Psoas muscle (tissue), 8 donors: ENCODE measurements around the gene P3R3URF. TPM values are rescaled to one million over a fixed set of nuclear protein-coding genes. Genes with fewer than 3 reads are reported as not detected.

Experiments
- ATAC-seq, 4 donors: fragments of 200-7000 bp; cut with Tn5 transposase; one replicate each; pipeline ENCODE4 v1.9.1; 2020; ENCODE audit warnings: moderate library complexity in 3 of 4, mild to moderate bottlenecking in 2 of 4
- DNase-seq, 2 donors: peaks; one replicate each; pipeline ENCODE4 v3.0.0-alpha.2; 2020
- H3K27ac ChIP-seq: fragments of 200-600 bp; one replicate; pipeline ENCODE4 v1.8.0; 2022
- H3K27me3 ChIP-seq, 3 donors: fragments of 200-600 bp in 1 of 3; one replicate each; pipeline versions ENCODE4 v1.6.1 to v1.8.0; 2013 to 2022; ENCODE audit warnings: low read length in 2 of 3, mild to moderate bottlenecking in 2 of 3, moderate library complexity in 1 of 3; ENCODE audit not compliant: insufficient read depth in 3 of 3
- H3K36me3 ChIP-seq, 2 donors: fragments of 200-600 bp in 1 of 2; one replicate each; pipeline versions ENCODE4 v1.6.1 to v1.8.0; 2013 to 2022; ENCODE audit warnings: low read depth in 1 of 2, mild to moderate bottlenecking in 1 of 2, moderate library complexity in 1 of 2; ENCODE audit not compliant: insufficient read depth in 1 of 2
- H3K4me1 ChIP-seq: fragments of 200-600 bp; one replicate; pipeline ENCODE4 v1.8.0; 2022
- H3K4me3 ChIP-seq: fragments of 200-600 bp; one replicate; pipeline ENCODE4 v1.8.0; 2022; ENCODE audit warnings: mild to moderate bottlenecking
- H3K9me3 ChIP-seq: fragments of 200-600 bp; one replicate; pipeline ENCODE4 v1.8.0; 2022
- CTCF ChIP-seq: fragments of 200-600 bp; IDR thresholded peaks from one replicate; pipeline ENCODE4 v1.8.0; 2022; ENCODE audit warnings: antibody characterized with exemption
- WGBS, 3 donors: extraction: QIAGEN DNeasy Blood & Tissue Kit; methylation state at CpG; one replicate each; pipeline versions ENCODE4 v1.1.6 to v1.1.7; 2013; 5-methylcytosine and 5-hydroxymethylcytosine counted together
- intact Hi-C, 2 donors: fragments of 100-400 bp; cut with DNase I; formaldehyde crosslinking; loops; one replicate each; pipeline versions ENCODE4 v1.11.0 to v1.14.2; 2022
- polyA plus RNA-seq, 3 donors: library from polyadenylated mRNA; stranded (reverse); fragments of 200-250 nt; gene quantifications; one replicate each; pipeline ENCODE4 v1.2.3, GENCODE V29; 2013
- total RNA-seq, 4 donors: library from RNA; stranded (reverse); fragmentation: NEBNext Ultra II Directional in 2 of 4; extraction: Animal tissue kit (Norgen Biotek cat#: 25700) in 2 of 4; gene quantifications; one replicate each; pipeline versions ENCODE4 v1.2.1 to v1.2.4, GENCODE V29; 2021 to 2023
- donor health status: healthy with polysubstance abuse.
- donor health status: DM: no; HTN: no; CAD: no; lungs with moderate emphysema.
- donor health status: Bipolar disorder and iron deficiency.
- donor health status: healthy.
- donor health status: DM: yes; HTN: yes; CAD: no.
- donor health status: DM: no; HTN: no; CAD: no.
- donor health status: DM: no; HTN: no; CAD: no.
- donor health status: DM: yes; HTN: yes; CAD: no.

Gene P3R3URF
- total and polyA plus RNA-seq, 7 donors: not detected

DNA sequence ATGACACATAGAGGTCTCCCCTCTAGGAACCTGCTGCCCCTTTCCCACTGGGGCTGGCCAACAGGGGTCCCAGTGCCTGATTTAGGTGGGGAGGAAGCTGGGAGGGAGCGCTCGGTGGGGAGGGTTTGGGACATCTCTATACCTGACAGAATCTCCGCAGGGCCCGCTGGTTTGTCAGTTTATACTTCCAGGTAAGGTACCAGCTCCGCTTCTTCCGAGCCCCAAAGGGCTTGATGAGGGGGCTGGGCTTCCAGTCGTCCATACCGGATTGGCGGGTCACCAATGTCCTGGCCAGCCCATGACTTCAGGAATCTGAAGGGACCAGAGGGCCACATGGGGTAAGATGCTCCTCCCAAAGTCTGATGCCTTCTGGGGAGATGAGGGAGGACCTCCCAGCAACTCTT is 21.3 kb upstream of the P3R3URF start:
- peaks cover 24% of the 10 kb centered on the region for H3K4me1 ChIP-seq
- peak overlapping the region; percentile 90 for H3K27ac ChIP-seq
- no peak for TF ChIP-seq CTCF
- peak in 1 of 4 donors; percentile 22 for ATAC-seq
- intact Hi-C loops: no loop called here
- H3K36me3 ChIP-seq: peaks cover 1 to 53% of the 10 kb centered on the region in 2 donors
- H3K9me3 ChIP-seq: no peaks in the 10 kb centered on the region
- H3K27me3 ChIP-seq: no peaks in the 10 kb centered on the region
- WGBS, 3 donors: 49 to 53% (median 53%) methylated on average over 9 of the region's 9 CpGs
- H3K4me3 ChIP-seq: peak overlapping the region; percentile 98
- no peak for DNase-seq

DNA sequence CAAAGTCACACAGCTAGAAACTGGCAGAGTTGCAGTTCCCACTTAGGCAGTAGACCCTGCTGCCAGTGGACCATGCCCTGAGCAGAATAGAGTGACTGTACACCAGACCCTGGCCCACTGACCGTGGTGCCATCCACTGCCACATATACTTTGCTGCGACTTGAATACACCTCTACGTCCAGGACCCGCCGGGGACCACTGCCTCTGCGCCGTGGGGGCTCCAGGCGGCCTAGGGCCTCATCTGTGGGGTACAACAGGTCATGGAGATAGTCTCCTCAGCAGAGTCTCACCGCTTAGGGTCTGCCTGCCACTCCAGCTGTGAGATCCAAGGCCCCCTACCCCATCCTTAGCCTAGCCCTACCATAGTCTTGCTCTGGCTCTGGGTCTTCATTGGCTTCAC is 20.3 kb upstream of the P3R3URF start:
- 92 to 96% (median 95%) methylated on average over 9 of the region's 9 CpGs for WGBS, 3 donors
- TF ChIP-seq CTCF: no peak
- DNase-seq (no peak), ATAC-seq (no peak)
- Histone ChIP-seq H3K27me3 (no peaks in the 10 kb centered on the region), H3K36me3 (peaks cover 4 to 62% of the 10 kb centered on the region in 2 donors), H3K4me3 (no peak overlapping the region), H3K27ac (no peak overlapping the region), H3K9me3 (no peaks in the 10 kb centered on the region), H3K4me1 (peaks cover 24% of the 10 kb centered on the region)
- intact Hi-C loops: no loop called here

DNA sequence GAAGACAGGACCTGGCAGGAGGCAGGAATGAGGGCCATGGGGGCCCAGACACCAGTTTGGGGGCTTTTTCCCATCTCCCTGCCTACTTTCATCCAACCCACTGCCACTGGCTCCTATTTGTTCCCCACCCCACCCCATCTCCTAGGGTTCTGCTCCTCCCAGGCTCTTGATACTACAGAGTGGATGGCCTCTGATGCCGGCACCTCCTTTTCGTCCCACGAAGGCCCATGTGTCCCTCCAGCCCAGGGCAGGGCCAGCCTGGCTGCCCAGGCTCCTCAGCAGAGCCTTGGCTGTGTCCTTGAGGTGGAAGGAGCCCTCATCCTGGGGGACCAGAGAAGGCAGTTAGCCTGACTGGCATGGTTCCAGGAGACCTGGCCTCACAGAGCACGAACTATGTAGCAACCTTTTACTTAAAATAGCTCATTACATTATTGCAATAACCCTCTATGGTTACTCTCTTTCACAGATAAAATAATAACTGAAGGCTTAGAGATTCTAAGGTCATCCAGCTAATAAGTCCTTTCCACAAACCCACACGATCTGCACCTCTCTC is 18.4 kb upstream of the P3R3URF start:
- WGBS, 3 donors: 69 to 73% (median 72%) methylated on average over 5 of the region's 5 CpGs
- H3K27ac ChIP-seq: no peak overlapping the region
- H3K9me3 ChIP-seq: no peaks in the 10 kb centered on the region
- H3K4me1 ChIP-seq: peaks cover 24% of the 10 kb centered on the region
- ATAC-seq (no peak), DNase-seq (no peak)
- no peak for TF ChIP-seq CTCF
- H3K4me3 ChIP-seq: no peak overlapping the region
- no peaks in the 10 kb centered on the region for H3K27me3 ChIP-seq
- intact Hi-C loops: no loop called here
- H3K36me3 ChIP-seq: peaks cover 4 to 74% of the 10 kb centered on the region in 2 donors

GRCh38 chr1:46193984-46194570 is 17.8 kb upstream of the P3R3URF start:
- ATAC-seq: no peak
- TF ChIP-seq CTCF: no peak
- H3K4me1 ChIP-seq: peaks cover 18% of the 10 kb centered on the region
- WGBS, 3 donors: 88 to 95% (median 89%) methylated on average over 9 of the region's 9 CpGs
- H3K4me3 ChIP-seq: no peak overlapping the region
- no peak overlapping the region for H3K27ac ChIP-seq
- no peaks in the 10 kb centered on the region for H3K9me3 ChIP-seq
- no peak for DNase-seq
- no peaks in the 10 kb centered on the region for H3K27me3 ChIP-seq
- peaks cover 4 to 80% of the 10 kb centered on the region in 2 donors for H3K36me3 ChIP-seq
- intact Hi-C loops: no loop called here

DNA sequence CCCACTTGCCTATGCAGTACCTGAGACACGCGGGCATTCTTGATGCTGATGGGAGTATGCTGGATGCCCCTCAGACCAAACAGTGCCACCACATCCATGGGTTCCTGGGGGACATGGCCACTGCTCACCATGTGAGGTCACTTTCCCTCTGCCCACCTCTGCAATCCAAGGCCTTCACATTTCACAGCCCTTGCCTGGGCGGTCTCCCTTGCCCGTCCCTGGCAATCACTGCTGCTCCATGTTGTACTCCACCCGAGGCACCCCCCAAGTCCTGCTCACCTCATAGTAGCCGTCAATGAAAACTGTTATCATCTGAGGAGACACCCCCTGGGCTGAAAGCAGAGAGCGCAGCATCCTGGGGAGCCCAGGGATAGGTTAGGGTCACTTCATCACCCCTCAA is 17.0 kb upstream of the P3R3URF start:
- DNase-seq (no peak), ATAC-seq (no peak)
- Histone ChIP-seq H3K9me3 (no peaks in the 10 kb centered on the region), H3K36me3 (peaks cover 4 to 88% of the 10 kb centered on the region in 2 donors), H3K27me3 (no peaks in the 10 kb centered on the region), H3K4me3 (no peak overlapping the region), H3K27ac (no peak overlapping the region), H3K4me1 (peaks cover 16% of the 10 kb centered on the region)
- TF ChIP-seq CTCF: no peak
- intact Hi-C loops: no loop called here
- 90 to 95% (median 91%) methylated on average over 7 of the region's 7 CpGs for WGBS, 3 donors
